IMR-90 (cell line): Measurements from ENCODE around the gene GATA3. TPM values are rescaled to one million over a fixed set of nuclear protein-coding genes. Genes with fewer than 3 reads are reported as not detected.

ENCODE experiments used
- ATAC-seq: fragments of 200-7000 bp; cut with Tn5 transposase; 2 replicates; pipeline ENCODE4 v1.9.1; 2020; ENCODE audit warnings: low read depth, mild to moderate bottlenecking, moderate library complexity
- BruUV-seq: library from RNA; stranded (reverse); fragments of 400-500 nt; replicated peaks from 2 replicates; lab custom pipeline; 2021; lab: Mats Ljungman, UMichigan
- CTCF ChIA-PET: fragments of 300-600 bp; formaldehyde crosslinking; extraction: SDS; loops from one replicate; lab custom pipeline; 2021; ENCODE audit warnings: antibody characterized with exemption; lab: Yijun Ruan, JAX
- POLR2A ChIA-PET: fragments of 300-600 bp; sonication (Branson Sonifier 250); formaldehyde crosslinking; loops from one replicate; lab custom pipeline; 2022; ENCODE audit warnings: antibody characterized with exemption; ENCODE audit not compliant: unreplicated experiment; lab: Charles Lee
- DNase-seq: peaks from one replicate; pipeline ENCODE4 v3.0.0; 2013
- H2AFZ ChIP-seq: replicated peaks from 2 replicates; pipeline ENCODE3; 2013; ENCODE audit warnings: low read length, mild to moderate bottlenecking; ENCODE audit not compliant: poor library complexity
- H2AK5ac ChIP-seq: 2 replicates; pipeline ENCODE4 v1.6.1; 2013; ENCODE audit warnings: low read depth, low read length, inconsistent platforms
- H2AK9ac ChIP-seq: replicated peaks from 2 replicates; pipeline ENCODE3; 2013; ENCODE audit warnings: mild to moderate bottlenecking, low read depth, low read length, moderate library complexity; ENCODE audit not compliant: poor library complexity
- H2BK120ac ChIP-seq: 2 replicates; pipeline ENCODE4 v1.6.1; 2013; ENCODE audit warnings: low read depth, low read length, inconsistent platforms
- H2BK15ac ChIP-seq: 3 replicates; pipeline ENCODE4 v1.6.1; 2013; ENCODE audit warnings: low read depth, low read length, inconsistent platforms
- H2BK20ac ChIP-seq: 2 replicates; pipeline ENCODE4 v1.6.1; 2013; ENCODE audit warnings: low read depth, mild to moderate bottlenecking, inconsistent platforms, low read length, moderate library complexity
- H2BK5ac ChIP-seq: 2 replicates; pipeline ENCODE4 v1.6.1; 2013; ENCODE audit warnings: mild to moderate bottlenecking, low read depth, low read length, inconsistent platforms; ENCODE audit not compliant: poor library complexity, severe bottlenecking
- H3K14ac ChIP-seq: replicated peaks from 2 replicates; pipeline ENCODE4 v1.6.1; 2013; ENCODE audit warnings: low read depth, low read length, inconsistent platforms
- H3K18ac ChIP-seq: 2 replicates; pipeline ENCODE4 v1.6.1; 2013; ENCODE audit warnings: low read depth, low read length, control low read depth
- H3K23ac ChIP-seq: 2 replicates; pipeline ENCODE4 v1.6.1; 2013; ENCODE audit warnings: low read depth, low read length, inconsistent platforms
- H3K27ac ChIP-seq: 2 replicates; pipeline ENCODE4 v1.5.1; 2013; ENCODE audit warnings: mild to moderate bottlenecking, control low read depth, low read length; ENCODE audit not compliant: insufficient read depth
- H3K27me3 ChIP-seq: 2 replicates; pipeline ENCODE4 v1.6.1; 2013; ENCODE audit warnings: low read length; ENCODE audit not compliant: control insufficient read depth, insufficient read depth
- H3K36me3 ChIP-seq: 2 replicates; pipeline ENCODE4 v1.6.1; 2013; ENCODE audit warnings: low read length, mixed read lengths; ENCODE audit not compliant: control insufficient read depth, insufficient read depth
- H3K4ac ChIP-seq: 2 replicates; pipeline ENCODE4 v1.6.1; 2013; ENCODE audit warnings: low read depth, low read length, inconsistent platforms
- H3K4me1 ChIP-seq: 2 replicates; pipeline ENCODE4 v1.6.1; 2013; ENCODE audit warnings: low read length, mixed read lengths; ENCODE audit not compliant: control insufficient read depth, insufficient read depth
- H3K4me2 ChIP-seq: 2 replicates; pipeline ENCODE4 v1.6.1; 2013; ENCODE audit warnings: low read depth, mild to moderate bottlenecking, control low read depth, low read length, moderate library complexity
- H3K4me3 ChIP-seq: 2 replicates; pipeline ENCODE4 v1.5.1; 2013; ENCODE audit warnings: low read depth, mild to moderate bottlenecking, control low read depth, low read length, moderate library complexity; ENCODE audit not compliant: insufficient read depth
- H3K56ac ChIP-seq: 2 replicates; pipeline ENCODE4 v1.6.1; 2013; ENCODE audit warnings: low read length, inconsistent platforms; ENCODE audit not compliant: insufficient read depth; ENCODE audit errors: extremely low read depth
- H3K79me1 ChIP-seq, 2 experiments: 2 replicates each; pipeline ENCODE4 v1.6.1; 2013; ENCODE audit warnings: low read length in 2 of 2, inconsistent platforms in 1 of 2, low read depth in 1 of 2
- H3K9ac ChIP-seq: 2 replicates; pipeline ENCODE4 v1.6.1; 2013; ENCODE audit warnings: low read depth, low read length, control low read depth
- H3K9me1 ChIP-seq: 2 replicates; pipeline ENCODE4 v1.6.1; 2013; ENCODE audit warnings: low read length, inconsistent platforms; ENCODE audit not compliant: insufficient read depth
- H3K9me3 ChIP-seq: 2 replicates; pipeline ENCODE4 v1.6.1; 2013; ENCODE audit warnings: low read length; ENCODE audit not compliant: control insufficient read depth, insufficient read depth
- H4K20me1 ChIP-seq: 2 replicates; pipeline ENCODE4 v1.6.1; 2013; ENCODE audit warnings: low read length, inconsistent platforms; ENCODE audit not compliant: insufficient read depth
- H4K5ac ChIP-seq: 2 replicates; pipeline ENCODE4 v1.6.1; 2013; ENCODE audit warnings: mild to moderate bottlenecking, low read depth, low read length, control low read depth
- H4K8ac ChIP-seq, 2 experiments: 2 replicates each; pipeline ENCODE4 v1.6.1; 2013; ENCODE audit warnings: low read depth in 2 of 2, low read length in 2 of 2, control low read depth in 1 of 2, inconsistent platforms in 1 of 2
- H4K91ac ChIP-seq: 2 replicates; pipeline ENCODE4 v1.6.1; 2013; ENCODE audit warnings: low read depth, low read length, inconsistent platforms; ENCODE audit not compliant: insufficient read depth
- BHLHE40 ChIP-seq: fragments of 150-350 bp; IDR thresholded peaks from 2 replicates; pipeline ENCODE4 v1.6.1; 2016; ENCODE audit warnings: mild to moderate bottlenecking, low read depth, low read length
- CEBPB ChIP-seq: IDR thresholded peaks from 2 replicates; pipeline ENCODE4 v1.6.1; 2012; ENCODE audit warnings: low read depth, low read length, improper control_type of control experiment
- CHD1 ChIP-seq: IDR thresholded peaks from 2 replicates; pipeline ENCODE4 v1.6.1; 2012; ENCODE audit warnings: low read depth, low read length, improper control_type of control experiment
- CTCF ChIP-seq: conservative IDR thresholded peaks from 2 replicates; pipeline ENCODE4 v1.5.1; 2012; ENCODE audit warnings: mild to moderate bottlenecking, low read depth, low read length, improper control_type of control experiment
- ELK1 ChIP-seq: fragments of 150-350 bp; IDR thresholded peaks from 2 replicates; pipeline ENCODE4 v1.6.1; 2016; ENCODE audit warnings: low read depth, mild to moderate bottlenecking, low read length, moderate library complexity, borderline replicate concordance
- FOS ChIP-seq: fragments of 150-350 bp; IDR thresholded peaks from 2 replicates; pipeline ENCODE4 v1.6.1; 2016; ENCODE audit warnings: low read depth, low read length
- MAZ ChIP-seq: IDR thresholded peaks from 2 replicates; pipeline ENCODE4 v1.6.1; 2012; ENCODE audit warnings: low read depth, mild to moderate bottlenecking, low read length, improper control_type of control experiment, moderate library complexity, borderline replicate concordance
- MXI1 ChIP-seq: IDR thresholded peaks from 2 replicates; pipeline ENCODE4 v1.6.1; 2012; ENCODE audit warnings: low read depth, mild to moderate bottlenecking, low read length, moderate library complexity, borderline replicate concordance
- NFE2L2 ChIP-seq: fragments of 150-350 bp; IDR thresholded peaks from 2 replicates; pipeline ENCODE4 v1.6.1; 2016; ENCODE audit warnings: low read depth, mild to moderate bottlenecking, low read length
- POLR2A ChIP-seq: IDR thresholded peaks from 2 replicates; pipeline ENCODE4 v1.6.1; 2012; ENCODE audit warnings: mild to moderate bottlenecking, low read depth, low read length
- RAD21 ChIP-seq: IDR thresholded peaks from 2 replicates; pipeline ENCODE4 v1.6.1; 2012; ENCODE audit warnings: low read length, improper control_type of control experiment
- RCOR1 ChIP-seq: IDR thresholded peaks from 2 replicates; pipeline ENCODE4 v1.6.1; 2012; ENCODE audit warnings: mild to moderate bottlenecking, low read length, improper control_type of control experiment; ENCODE audit not compliant: insufficient replicate concordance
- SMC3 ChIP-seq: fragments of 150-350 bp; IDR thresholded peaks from 2 replicates; pipeline ENCODE4 v1.6.1; 2016; ENCODE audit warnings: low read depth, mild to moderate bottlenecking, antibody characterized with exemption, low read length, moderate library complexity
- USF2 ChIP-seq: fragments of 150-350 bp; IDR thresholded peaks from 2 replicates; pipeline ENCODE4 v1.6.1; 2017; ENCODE audit warnings: mild to moderate bottlenecking, antibody characterized with exemption, low read length, low read depth
- WGBS, 2 experiments: methylation state at CpG; one replicate each; pipeline versions ENCODE4 v1.1.5 to v1.1.7; 2013; ENCODE audit warnings: missing lambda C conversion rate in 2 of 2; ENCODE audit not compliant: insufficient read length in 1 of 2; ENCODE audit errors: extremely low coverage in 2 of 2; 5-methylcytosine and 5-hydroxymethylcytosine counted together
- dilution Hi-C: fragments of 300-500 bp; cut with HindIII; formaldehyde crosslinking; loops from one replicate; pipeline ENCODE4 v1.14.3; 2018; ENCODE audit warnings: low sequenced_read_pairs; ENCODE audit not compliant: unreplicated experiment
- in situ Hi-C: fragments of 300-500 bp; cut with MboI; formaldehyde crosslinking; loops from 3 replicates; pipeline ENCODE4 v1.14.3; 2019; ENCODE audit warnings: low sequenced_read_pairs, inconsistent platforms, mixed read lengths
- intact Hi-C: fragments of 100-400 bp; cut with micrococcal nuclease; formaldehyde crosslinking; loops from 2 replicates; pipeline ENCODE4 v1.10.0; 2022
- polyA plus RNA-seq, 3 experiments: library from polyadenylated mRNA; depleted of rRNA; stranded (reverse); fragments of >200 nt; gene quantifications; 2 replicates each; pipeline ENCODE4 v1.2.3, GENCODE V29; 2012; ENCODE audit warnings: low replicate concordance in 1 of 3
- total RNA-seq: library from RNA; depleted of rRNA; stranded (reverse); fragments of >200 nt; gene quantifications from 2 replicates; pipeline ENCODE4 v1.2.3, GENCODE V29; 2012

The GATA3 gene
- total and polyA plus RNA-seq, 2 of the 4 experiments (the other 2 are of a cell fraction) = 0.21 TPM; not detected in 1

- H2BK5ac ChIP-seq = no peak overlapping the region
- intact Hi-C loops = no loop called here
- ChIA-PET POLR2A (no interaction called here), CTCF (interaction anchor here (0.5 kb wide), 1 partner anchor 16 kb away, joined by 3 read pairs; no protein-coding TSS in a partner anchor)
- no peaks in the 10 kb centered on the region for H3K36me3 ChIP-seq
- ATAC-seq (no peak), DNase-seq (no peak)
- peaks cover 4% of the 10 kb centered on the region for H3K27me3 ChIP-seq
- no TSS peak for BruUV-seq
- H2AK5ac ChIP-seq = no peak overlapping the region
- no peak overlapping the region for H2AK9ac ChIP-seq
- no peak overlapping the region for H4K8ac ChIP-seq
- no peaks in the 10 kb centered on the region for H4K20me1 ChIP-seq
- peaks cover 4% of the 10 kb centered on the region; the same call in 1 of the 2 replicates for H3K4me1 ChIP-seq
- H3K4ac ChIP-seq = no peak overlapping the region
- H3K27ac ChIP-seq = no peak overlapping the region
- H2AFZ ChIP-seq = no peak overlapping the region
- no peak overlapping the region for H3K9ac ChIP-seq
- no peak overlapping the region for H3K4me3 ChIP-seq
- H3K9me1 ChIP-seq = no peaks in the 10 kb centered on the region
- no peak overlapping the region for H3K18ac ChIP-seq
- in situ Hi-C loops = no loop called here
- no peaks in the 10 kb centered on the region for H3K9me3 ChIP-seq
- no peak overlapping the region for H3K14ac ChIP-seq
- no peak overlapping the region for H2BK20ac ChIP-seq
- no peak overlapping the region for H4K5ac ChIP-seq
- TF ChIP-seq MAZ = no peak
- no peak for TF ChIP-seq USF2
- TF ChIP-seq RCOR1 = no peak
- no peak for TF ChIP-seq ELK1
- TF ChIP-seq CTCF = no peak
- no peak for TF ChIP-seq SMC3
- no peak for TF ChIP-seq MXI1
- TF ChIP-seq BHLHE40 = no peak
- TF ChIP-seq POLR2A = no peak
- TF ChIP-seq RAD21 = no peak
- TF ChIP-seq NFE2L2 = no peak
- TF ChIP-seq FOS = no peak
- TF ChIP-seq CHD1 = no peak
- no peak for TF ChIP-seq CEBPB
- H4K91ac ChIP-seq = no peak overlapping the region
- no peaks in the 10 kb centered on the region for H3K79me1 ChIP-seq
- WGBS, 2 experiments = 88% methylated on average over 3 of the region's 14 CpGs; no CpG with 5 or more reads in 1 of the 2 experiments
- no peak overlapping the region for H2BK120ac ChIP-seq
- H2BK15ac ChIP-seq = no peak overlapping the region
- no peak overlapping the region for H3K56ac ChIP-seq
- H3K4me2 ChIP-seq = no peak overlapping the region
- dilution Hi-C loops = no loop called here
- no peak overlapping the region for H3K23ac ChIP-seq
Measured at GRCh38 chr10:8074881-8075280, 20.4 kb downstream of the GATA3 start.
